Effector CD8-positive, alpha-beta T cell (primary cell): ENCODE measurements around the gene OTOG.

Experiments
- DNase-seq: peaks from one replicate; lab custom pipeline; 2025; lab: John Stamatoyannopoulos, UW

Gene OTOG

GRCh38 chr11:17650127-17650911, 103.3 kb downstream of the OTOG start:
- no peak for DNase-seq

GRCh38 chr11:17651061-17651460, 104.0 kb downstream of the OTOG start:
- DNase-seq = no peak

GRCh38 chr11:17651681-17652080, 104.6 kb downstream of the OTOG start:
- no peak for DNase-seq

- no peak for DNase-seq
Observed at GRCh38 chr11:17652556-17652955, 105.5 kb downstream of the OTOG start.

GRCh38 chr11:17653611-17654010, 106.6 kb downstream of the OTOG start:
- no peak for DNase-seq

GRCh38 chr11:17655682-17656081, 108.6 kb downstream of the OTOG start:
- DNase-seq = no peak

- DNase-seq = no peak
Observed at GRCh38 chr11:17658211-17658610, 111.2 kb downstream of the OTOG start.

GRCh38 chr11:17668166-17668565, 121.1 kb downstream of the OTOG start:
- no peak for DNase-seq

- no peak for DNase-seq
Observed at GRCh38 chr11:17672469-17672868, 125.4 kb downstream of the OTOG start.

- DNase-seq = no peak
Observed at GRCh38 chr11:17673951-17674350, 126.9 kb downstream of the OTOG start.

- no peak for DNase-seq
Observed at GRCh38 chr11:17682848-17683247, 135.8 kb downstream of the OTOG start.

- DNase-seq = no peak
Observed at GRCh38 chr11:17683377-17684161, 136.5 kb downstream of the OTOG start.

- DNase-seq = no peak
Observed at GRCh38 chr11:17684550-17684949, 137.5 kb downstream of the OTOG start.

- no peak for DNase-seq
Observed at GRCh38 chr11:17686231-17686980, 139.3 kb downstream of the OTOG start.

GRCh38 chr11:17687946-17688670, 141.0 kb downstream of the OTOG start:
- no peak for DNase-seq

- DNase-seq = no peak
Observed at GRCh38 chr11:17691550-17691949, 144.5 kb downstream of the OTOG start.

GRCh38 chr11:17691976-17692375, 144.9 kb downstream of the OTOG start:
- DNase-seq = no peak

GRCh38 chr11:17692931-17693330, 145.9 kb downstream of the OTOG start:
- no peak for DNase-seq

- no peak for DNase-seq
Observed at GRCh38 chr11:17693531-17693930, 146.5 kb downstream of the OTOG start.

GRCh38 chr11:17694494-17695110, 147.5 kb downstream of the OTOG start:
- no peak for DNase-seq
